Measurements from ENCODE around the gene CFL2.
"Not testable (repeated sequence)": the region's sequence is repeated elsewhere in the genome, so short reads cannot be mapped to it uniquely, and the experiment has no call there.

CFL2 gene

GRCh38 chr14:34711796-34712712 lies 2.3 kb downstream of the CFL2 start:
- DNase-seq (ENCODE audit: low read depth in 2 of 2) = no peak

GRCh38 chr14:34711169-34711568 lies 3.2 kb downstream of the CFL2 start:
- no peak for DNase-seq (ENCODE audit: low read depth in 2 of 2)

GRCh38 chr14:34710744-34711143 lies 3.6 kb downstream of the CFL2 start:
- DNase-seq (ENCODE audit: low read depth in 2 of 2) = no peak

GRCh38 chr14:34710006-34710405 lies 4.4 kb downstream of the CFL2 start:
- DNase-seq (ENCODE audit: low read depth in 2 of 2) = no peak

- DNase-seq (ENCODE audit: low read depth in 2 of 2) = no peak
Observed at GRCh38 chr14:34707722-34708121, 6.7 kb downstream of the CFL2 start.

- no peak for DNase-seq (ENCODE audit: low read depth in 2 of 2)
Observed at GRCh38 chr14:34701808-34702207, 12.6 kb downstream of the CFL2 start.

GRCh38 chr14:34700622-34701130 lies 13.7 kb downstream of the CFL2 start:
- DNase-seq (ENCODE audit: low read depth in 2 of 2) = no peak

- DNase-seq (ENCODE audit: low read depth in 2 of 2) = no peak
Observed at GRCh38 chr14:34699873-34700621, 14.3 kb downstream of the CFL2 start.

- DNase-seq (ENCODE audit: low read depth in 2 of 2) = not testable (repeated sequence)
Observed at GRCh38 chr14:34694216-34694615, 20.2 kb downstream of the CFL2 start.

- DNase-seq (ENCODE audit: low read depth in 2 of 2) = no peak
Observed at GRCh38 chr14:34693228-34693939, 21.0 kb downstream of the CFL2 start.

GRCh38 chr14:34692898-34693227 lies 21.5 kb downstream of the CFL2 start:
- DNase-seq (ENCODE audit: low read depth in 2 of 2) = no peak

GRCh38 chr14:34692348-34692747 lies 22.0 kb downstream of the CFL2 start:
- no peak for DNase-seq (ENCODE audit: low read depth in 2 of 2)

- no peak for DNase-seq (ENCODE audit: low read depth in 2 of 2)
Observed at GRCh38 chr14:34691206-34691605, 23.2 kb downstream of the CFL2 start.

GRCh38 chr14:34688470-34689206 lies 25.8 kb downstream of the CFL2 start:
- DNase-seq (ENCODE audit: low read depth in 2 of 2) = no peak

GRCh38 chr14:34685819-34686428 lies 28.5 kb downstream of the CFL2 start:
- DNase-seq (ENCODE audit: low read depth in 2 of 2) = no peak

- DNase-seq (ENCODE audit: low read depth in 2 of 2) = no peak
Observed at GRCh38 chr14:34684578-34684977, 29.8 kb downstream of the CFL2 start.

- DNase-seq (ENCODE audit: low read depth in 2 of 2) = no peak
Observed at GRCh38 chr14:34682787-34683321, 31.5 kb downstream of the CFL2 start.

- DNase-seq (ENCODE audit: low read depth in 2 of 2) = no peak
Observed at GRCh38 chr14:34680806-34681479, 33.5 kb downstream of the CFL2 start.

GRCh38 chr14:34678735-34679134 lies 35.7 kb downstream of the CFL2 start:
- DNase-seq (ENCODE audit: low read depth in 2 of 2) = no peak

GRCh38 chr14:34678306-34678705 lies 36.1 kb downstream of the CFL2 start:
- no peak for DNase-seq (ENCODE audit: low read depth in 2 of 2)

Measured in stimulated activated CD4-positive, alpha-beta T cell treated with anti-CD3 and anti-CD28 coated beads, Interleukin-4, amount 100 ng/mL, for 48 hours (primary cell).